22Rv1 (cell line): ENCODE measurements around the gene HNRNPU.

Experiments
- H3K27ac ChIP-seq: fragments of 450-650 bp; 2 replicates; pipeline ENCODE4 v1.5.1; 2017
- ZFX ChIP-seq: fragments of 450-650 bp; IDR thresholded peaks from 2 replicates; pipeline ENCODE4 v1.6.1; 2017; ENCODE audit warnings: antibody characterized with exemption, borderline replicate concordance
- TF ChIP-seq, protein P1 (sequence below): fragments of 450-650 bp; IDR thresholded peaks from 2 replicates; pipeline ENCODE4 v1.5.1; 2017; ENCODE audit warnings: mild to moderate bottlenecking

The HNRNPU gene

DNA sequence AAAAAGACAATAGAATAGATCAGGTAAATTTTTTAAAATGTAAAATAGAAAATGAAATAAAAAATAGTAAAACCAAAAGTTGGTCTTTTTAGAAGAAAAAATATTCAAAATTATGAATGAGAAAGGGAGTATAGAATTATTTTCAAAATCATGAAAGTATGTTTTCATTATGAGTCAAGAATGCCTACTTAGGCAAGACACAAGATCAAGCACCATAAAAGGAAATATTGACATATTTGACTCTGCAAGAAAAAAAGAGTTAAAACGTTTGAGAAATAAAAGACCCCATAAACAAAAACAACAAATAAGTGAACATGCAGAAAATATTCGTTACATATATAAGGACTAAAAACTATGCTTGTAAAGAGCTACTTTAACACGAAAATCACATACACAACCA, 33.7 kb downstream of the HNRNPU start:
- H3K27ac ChIP-seq = no peak overlapping the region
- TF ChIP-seq, protein P1, sequence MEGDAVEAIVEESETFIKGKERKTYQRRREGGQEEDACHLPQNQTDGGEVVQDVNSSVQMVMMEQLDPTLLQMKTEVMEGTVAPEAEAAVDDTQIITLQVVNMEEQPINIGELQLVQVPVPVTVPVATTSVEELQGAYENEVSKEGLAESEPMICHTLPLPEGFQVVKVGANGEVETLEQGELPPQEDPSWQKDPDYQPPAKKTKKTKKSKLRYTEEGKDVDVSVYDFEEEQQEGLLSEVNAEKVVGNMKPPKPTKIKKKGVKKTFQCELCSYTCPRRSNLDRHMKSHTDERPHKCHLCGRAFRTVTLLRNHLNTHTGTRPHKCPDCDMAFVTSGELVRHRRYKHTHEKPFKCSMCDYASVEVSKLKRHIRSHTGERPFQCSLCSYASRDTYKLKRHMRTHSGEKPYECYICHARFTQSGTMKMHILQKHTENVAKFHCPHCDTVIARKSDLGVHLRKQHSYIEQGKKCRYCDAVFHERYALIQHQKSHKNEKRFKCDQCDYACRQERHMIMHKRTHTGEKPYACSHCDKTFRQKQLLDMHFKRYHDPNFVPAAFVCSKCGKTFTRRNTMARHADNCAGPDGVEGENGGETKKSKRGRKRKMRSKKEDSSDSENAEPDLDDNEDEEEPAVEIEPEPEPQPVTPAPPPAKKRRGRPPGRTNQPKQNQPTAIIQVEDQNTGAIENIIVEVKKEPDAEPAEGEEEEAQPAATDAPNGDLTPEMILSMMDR = no peak
- no peak for TF ChIP-seq ZFX

DNA sequence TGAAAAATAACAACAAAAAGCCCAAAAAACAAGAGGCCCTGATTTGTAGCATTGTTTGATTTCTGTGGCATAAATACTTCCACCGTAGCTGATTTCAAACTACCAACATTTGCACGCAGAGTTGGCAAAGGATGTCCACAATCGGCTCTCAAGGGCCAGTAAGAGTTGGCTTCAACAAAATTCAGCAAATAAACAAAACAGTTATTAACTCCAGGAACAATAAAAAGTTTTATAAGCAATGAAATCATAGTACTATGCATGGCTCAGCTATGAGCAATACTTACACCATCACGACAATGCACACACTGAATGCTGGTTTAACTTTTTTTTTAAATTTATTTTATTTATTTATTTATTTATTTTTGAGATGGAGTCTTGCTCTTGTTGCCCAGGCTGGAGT, 37.6 kb downstream of the HNRNPU start:
- TF ChIP-seq ZFX = no peak
- TF ChIP-seq, protein P1 = no peak
- no peak overlapping the region for H3K27ac ChIP-seq

DNA sequence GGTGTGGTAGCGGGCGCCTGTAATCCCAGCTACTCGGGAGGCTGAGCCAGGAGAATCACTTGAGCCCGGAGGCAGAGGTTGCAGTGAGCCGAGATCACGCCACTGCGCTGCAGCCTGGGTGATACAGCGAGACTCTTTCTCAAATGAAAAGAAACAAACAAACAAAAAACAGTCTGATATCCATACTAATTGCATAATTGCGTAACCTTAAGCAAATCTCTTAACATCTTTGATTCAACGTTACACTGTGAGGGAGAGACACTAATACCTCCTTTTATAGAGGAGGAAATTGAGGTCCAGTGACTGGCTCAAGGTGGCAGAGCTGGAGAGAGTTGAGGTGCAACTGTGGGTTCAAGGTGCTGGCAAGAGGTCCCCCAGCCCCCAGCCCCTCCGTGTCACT, 41.5 kb downstream of the HNRNPU start:
- TF ChIP-seq ZFX = no peak
- TF ChIP-seq, protein P1 = no peak
- H3K27ac ChIP-seq = no peak overlapping the region

DNA sequence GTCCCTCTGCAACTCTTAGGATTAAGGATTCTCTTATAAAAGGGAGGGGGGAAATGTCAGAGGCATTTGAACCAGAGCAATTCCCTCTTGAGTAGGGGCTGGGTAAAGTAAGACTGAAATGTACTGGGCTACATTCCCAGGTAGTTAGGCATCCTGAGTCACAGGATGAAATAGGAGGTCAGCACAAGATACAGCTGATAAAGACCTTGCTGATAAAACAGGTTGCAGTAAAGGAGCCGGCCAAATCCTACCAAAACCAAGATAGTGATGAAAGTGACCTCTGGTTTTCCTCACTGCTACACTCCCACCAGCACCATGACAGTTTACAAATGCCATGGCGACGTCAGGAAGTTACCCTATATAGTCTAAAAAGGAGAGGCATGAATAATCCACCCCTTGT, 43.2 kb downstream of the HNRNPU start:
- no peak overlapping the region for H3K27ac ChIP-seq
- TF ChIP-seq ZFX = no peak
- TF ChIP-seq, protein P1 = no peak

DNA sequence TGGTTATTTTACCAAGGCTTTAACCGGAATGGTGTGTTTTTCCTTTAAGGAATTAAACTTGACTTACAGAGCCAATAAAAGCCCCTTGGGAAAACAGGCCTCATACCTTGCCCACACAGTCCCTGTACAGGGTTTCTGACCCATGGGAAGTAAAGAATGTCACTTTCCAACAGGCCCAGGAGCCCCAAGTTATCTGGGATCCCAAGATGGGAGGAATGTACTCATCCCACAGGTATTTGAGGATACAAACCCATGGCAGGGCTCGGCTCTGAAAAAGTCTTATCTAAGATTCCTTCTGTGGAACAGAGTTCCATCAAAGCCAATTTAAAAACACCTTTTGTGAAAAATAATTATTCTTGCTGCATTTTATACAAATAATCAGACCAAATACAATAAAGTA, 44.2 kb downstream of the HNRNPU start:
- no peak overlapping the region for H3K27ac ChIP-seq
- no peak for TF ChIP-seq ZFX
- TF ChIP-seq, protein P1 = no peak

DNA sequence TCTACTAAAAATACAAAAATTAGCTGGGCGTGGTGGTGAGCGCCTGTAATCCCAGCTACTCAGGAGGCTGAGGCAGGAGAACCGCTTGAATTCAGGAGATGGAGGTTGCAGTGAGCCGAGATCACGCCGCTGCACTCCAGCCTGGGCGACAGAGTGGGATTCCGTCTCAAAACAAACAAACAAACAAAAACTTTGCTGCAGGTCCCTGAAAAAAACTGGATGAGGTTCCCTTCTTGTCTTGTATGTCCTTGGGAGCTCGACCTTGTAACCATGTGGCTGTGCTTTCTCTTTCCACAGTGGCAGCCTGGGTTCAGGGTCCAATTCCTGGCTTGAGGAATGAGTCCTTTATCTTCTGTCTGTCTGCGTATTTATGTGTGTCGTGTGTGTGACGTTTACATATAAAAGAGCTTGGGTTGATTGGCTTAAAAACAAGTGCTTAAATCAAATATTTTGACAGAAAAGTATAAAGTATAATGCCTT, 46.9 kb downstream of the HNRNPU start:
- TF ChIP-seq, protein P1 = no peak
- no peak for TF ChIP-seq ZFX
- H3K27ac ChIP-seq = no peak overlapping the region

DNA sequence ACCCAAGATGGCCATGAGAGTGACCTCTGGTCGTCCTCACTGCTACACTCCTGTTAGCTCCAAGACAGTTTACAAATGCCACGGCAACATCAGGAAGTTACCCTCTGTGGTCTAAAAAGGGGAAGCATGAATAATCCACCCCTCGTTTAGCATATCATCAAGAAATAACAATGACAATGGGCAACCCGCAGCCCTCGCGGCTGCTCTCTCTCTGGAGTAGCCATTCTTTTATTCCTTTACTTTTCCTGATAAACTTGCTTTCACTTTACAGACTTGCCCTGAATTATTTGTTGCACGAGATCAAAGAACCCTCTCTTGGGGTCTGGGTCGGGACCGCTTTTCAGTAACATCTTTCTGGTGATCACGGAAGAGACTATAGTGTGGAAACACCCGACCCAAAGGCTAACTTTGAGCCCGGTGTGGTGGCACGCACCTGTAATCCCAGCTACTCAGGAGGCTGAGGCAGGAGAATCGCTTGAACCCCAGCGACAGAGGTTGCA, 48.7 kb downstream of the HNRNPU start:
- TF ChIP-seq, protein P1 = no peak
- no peak for TF ChIP-seq ZFX
- H3K27ac ChIP-seq = no peak overlapping the region
